Left kidney (tissue), 2 donors: ENCODE data around the gene SIL1. TPM values are rescaled to one million over a fixed set of nuclear protein-coding genes. Genes with fewer than 3 reads are reported as not detected.
"Not testable (repeated sequence)": the region's sequence is repeated elsewhere in the genome, so short reads cannot be mapped to it uniquely, and the experiment has no call there.

ENCODE experiments used
- DNase-seq: peaks from one replicate; pipeline ENCODE4 v3.0.0-alpha.2; 2013
- polyA plus RNA-seq: library from polyadenylated mRNA; unstranded; fragments of 120-200 nt; gene quantifications from one replicate; pipeline ENCODE4 v1.2.1, GENCODE V29; 2013; ENCODE audit not compliant: insufficient read length

Gene SIL1
- polyA plus RNA-seq, 1 donor = 47.8 TPM

GRCh38 chr5:139205586-139205985 lies 7.4 kb upstream of the SIL1 start:
- DNase-seq = no peak

GRCh38 chr5:139205124-139205523 lies 7.0 kb upstream of the SIL1 start:
- DNase-seq = no peak

GRCh38 chr5:139204196-139204595 lies 6.0 kb upstream of the SIL1 start:
- no peak for DNase-seq

- DNase-seq = no peak
Measured at GRCh38 chr5:139199321-139199720, 1.2 kb upstream of the SIL1 start.

- DNase-seq = no peak
Measured at GRCh38 chr5:139196296-139196956, 1.7 kb downstream of the SIL1 start.

- no peak for DNase-seq
Measured at GRCh38 chr5:139194486-139194885, 3.7 kb downstream of the SIL1 start.

GRCh38 chr5:139193928-139194327 lies 4.2 kb downstream of the SIL1 start:
- DNase-seq = no peak

GRCh38 chr5:139192906-139193305 lies 5.3 kb downstream of the SIL1 start:
- not testable (repeated sequence) for DNase-seq

- not testable (repeated sequence) for DNase-seq
Measured at GRCh38 chr5:139191954-139192353, 6.2 kb downstream of the SIL1 start.

- no peak for DNase-seq
Measured at GRCh38 chr5:139190125-139190524, 8.0 kb downstream of the SIL1 start.

- DNase-seq = no peak
Measured at GRCh38 chr5:139188558-139189270, 9.5 kb downstream of the SIL1 start.

GRCh38 chr5:139186752-139187326 lies 11.3 kb downstream of the SIL1 start:
- DNase-seq = no peak

- no peak for DNase-seq
Measured at GRCh38 chr5:139186261-139186660, 11.9 kb downstream of the SIL1 start.

GRCh38 chr5:139185589-139185988 lies 12.6 kb downstream of the SIL1 start:
- DNase-seq = no peak

- no peak for DNase-seq
Measured at GRCh38 chr5:139183502-139183901, 14.7 kb downstream of the SIL1 start.

GRCh38 chr5:139182528-139183296 lies 15.5 kb downstream of the SIL1 start:
- no peak for DNase-seq

- no peak for DNase-seq
Measured at GRCh38 chr5:139181835-139182452, 16.2 kb downstream of the SIL1 start.

GRCh38 chr5:139181322-139181730 lies 16.8 kb downstream of the SIL1 start:
- DNase-seq = no peak

GRCh38 chr5:139180850-139181249 lies 17.3 kb downstream of the SIL1 start:
- DNase-seq = no peak

GRCh38 chr5:139179778-139180513 lies 18.2 kb downstream of the SIL1 start:
- DNase-seq = not testable (repeated sequence)

- DNase-seq = peak; percentile 88
Measured at GRCh38 chr5:139178935-139179334, 19.2 kb downstream of the SIL1 start.

- DNase-seq = no peak
Measured at GRCh38 chr5:139178589-139178917, 19.6 kb downstream of the SIL1 start.
